ENCODE data around the gene PNRC2.

PNRC2 gene

GRCh38 chr1:24003331-24003972 is 43.8 kb downstream of the PNRC2 start (continued):
- no peak for TF ChIP-seq POU6F1 (CRISPR knock-in tag; IDR thresholded peaks at IDR 0.05; ENCODE audit: borderline replicate concordance, low read depth)

GRCh38 chr1:24004132-24004531 is 44.5 kb downstream of the PNRC2 start:
- no peak for ATAC-seq
- TF ChIP-seq, protein P1, sequence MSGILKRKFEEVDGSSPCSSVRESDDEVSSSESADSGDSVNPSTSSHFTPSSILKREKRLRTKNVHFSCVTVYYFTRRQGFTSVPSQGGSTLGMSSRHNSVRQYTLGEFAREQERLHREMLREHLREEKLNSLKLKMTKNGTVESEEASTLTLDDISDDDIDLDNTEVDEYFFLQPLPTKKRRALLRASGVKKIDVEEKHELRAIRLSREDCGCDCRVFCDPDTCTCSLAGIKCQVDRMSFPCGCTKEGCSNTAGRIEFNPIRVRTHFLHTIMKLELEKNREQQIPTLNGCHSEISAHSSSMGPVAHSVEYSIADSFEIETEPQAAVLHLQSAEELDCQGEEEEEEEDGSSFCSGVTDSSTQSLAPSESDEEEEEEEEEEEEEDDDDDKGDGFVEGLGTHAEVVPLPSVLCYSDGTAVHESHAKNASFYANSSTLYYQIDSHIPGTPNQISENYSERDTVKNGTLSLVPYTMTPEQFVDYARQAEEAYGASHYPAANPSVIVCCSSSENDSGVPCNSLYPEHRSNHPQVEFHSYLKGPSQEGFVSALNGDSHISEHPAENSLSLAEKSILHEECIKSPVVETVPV (CRISPR knock-in tag; IDR thresholded peaks at IDR 0.05) = no peak
- TF ChIP-seq GLIS3 (CRISPR knock-in tag; IDR thresholded peaks at IDR 0.05) (no peak), PPARA (CRISPR knock-in tag; IDR thresholded peaks at IDR 0.05; ENCODE audit: borderline replicate concordance) (no peak), SNAI2 (CRISPR knock-in tag; IDR thresholded peaks at IDR 0.05) (no peak)

GRCh38 chr1:24005163-24005562 is 45.5 kb downstream of the PNRC2 start:
- TF ChIP-seq ZNF70 (CRISPR knock-in tag; IDR thresholded peaks at IDR 0.05) = no peak
- TF ChIP-seq ZFP30 (CRISPR knock-in tag; IDR thresholded peaks at IDR 0.05) = no peak
- ATAC-seq = no peak

DNA sequence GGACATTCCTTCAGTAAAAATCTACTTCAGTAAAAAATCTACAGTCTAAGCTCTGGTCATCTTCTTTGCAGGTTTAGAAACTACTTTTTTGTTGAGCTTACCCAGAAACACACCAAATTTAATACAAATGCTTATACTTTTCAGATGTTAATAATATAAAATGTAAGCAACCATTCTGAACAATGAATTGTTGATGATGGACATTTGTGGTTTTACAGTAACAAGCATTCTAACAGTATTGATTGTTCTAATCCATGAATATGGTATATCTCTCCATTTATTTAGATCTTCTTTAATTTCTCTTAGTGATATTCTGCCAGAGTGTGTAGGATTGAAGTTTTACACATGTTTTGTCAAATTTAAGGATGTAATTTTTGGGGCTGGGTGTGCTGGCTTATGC is 47.5 kb downstream of the PNRC2 start:
- TF ChIP-seq ZNF70 (CRISPR knock-in tag; IDR thresholded peaks at IDR 0.05) (no peak), PPARA (CRISPR knock-in tag; IDR thresholded peaks at IDR 0.05; ENCODE audit: borderline replicate concordance) (no peak)
- ATAC-seq = no peak

DNA sequence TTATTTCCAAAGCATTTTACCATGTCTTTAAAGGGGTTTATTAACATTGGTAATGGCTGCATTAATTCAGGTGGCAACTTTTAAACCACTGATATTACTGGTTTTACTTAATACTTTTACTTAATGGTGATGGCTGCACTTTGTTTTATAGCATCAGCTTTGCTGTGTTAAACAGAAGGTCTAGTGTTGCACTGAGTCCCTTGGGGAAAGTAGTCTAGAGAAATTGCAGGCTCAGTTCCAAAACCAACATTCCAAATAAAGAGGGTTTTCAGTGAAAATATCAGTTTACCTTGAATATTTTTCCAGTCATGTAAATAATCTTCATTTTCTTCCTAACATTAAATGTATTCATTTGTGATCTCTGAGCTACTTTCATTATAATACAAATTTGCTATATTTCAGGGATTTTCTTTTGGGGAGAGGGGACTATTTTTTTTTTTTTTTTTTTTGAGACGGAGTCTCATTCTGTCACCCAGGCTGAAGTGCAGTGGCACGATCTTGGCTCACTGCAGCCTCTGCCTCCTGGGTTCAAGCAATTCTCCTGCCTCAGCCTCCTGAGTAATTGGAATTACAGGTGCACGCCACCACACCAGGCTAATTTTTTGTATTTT is 49.1 kb downstream of the PNRC2 start:
- peak; percentile 55 for ATAC-seq
- TF ChIP-seq ISL1 (CRISPR knock-in tag; IDR thresholded peaks at IDR 0.05) = peak; percentile 38; the same call in 1 of the 2 replicates

DNA sequence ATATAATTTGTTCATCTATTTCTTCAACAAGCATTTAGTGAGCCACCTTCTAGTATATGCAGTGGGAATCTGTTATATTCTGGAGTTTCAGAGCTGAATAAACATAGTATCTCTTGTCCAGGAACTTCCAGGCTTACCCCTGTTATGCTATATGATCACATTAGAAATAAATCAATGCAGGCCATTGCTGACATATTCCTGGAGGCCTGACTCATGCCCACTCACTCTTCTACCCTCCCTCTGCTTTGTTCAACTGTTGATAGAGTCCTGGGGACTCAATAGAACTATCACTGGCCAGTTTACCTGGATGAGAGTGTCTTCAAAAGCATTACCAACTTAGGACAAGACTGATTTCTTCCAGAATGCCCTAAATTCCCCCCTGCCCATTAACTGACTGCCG is 49.8 kb downstream of the PNRC2 start:
- TF ChIP-seq ZC3H10 (CRISPR knock-in tag; IDR thresholded peaks at IDR 0.05) (no peak), POU6F1 (CRISPR knock-in tag; IDR thresholded peaks at IDR 0.05; ENCODE audit: borderline replicate concordance, low read depth) (no peak), ISL1 (CRISPR knock-in tag; IDR thresholded peaks at IDR 0.05) (peak; percentile 62)
- peak; percentile 98 for ATAC-seq

DNA sequence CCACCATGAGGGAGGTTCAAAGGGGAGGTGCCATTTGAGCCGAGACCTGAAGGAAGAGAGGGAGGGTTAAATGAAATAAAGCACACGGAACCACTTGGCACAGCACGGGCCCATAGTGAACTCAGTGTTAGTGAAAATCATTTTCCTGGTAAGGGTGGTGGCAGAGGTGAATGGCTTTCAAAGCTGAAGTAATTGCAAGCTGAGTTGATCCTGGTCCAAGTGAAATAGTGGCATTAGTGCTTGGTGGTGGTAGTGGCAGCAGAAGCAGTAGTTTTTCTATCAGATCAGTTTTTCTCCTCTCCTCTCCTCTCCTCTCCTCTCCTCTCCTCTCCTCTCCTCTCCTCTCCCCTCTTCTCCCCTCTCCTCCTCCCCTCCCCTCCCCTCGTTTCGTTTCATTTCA is 51.0 kb downstream of the PNRC2 start:
- ATAC-seq = no peak

More for the DNA sequence above, 51.0 kb downstream of the PNRC2 start:
- no peak for TF ChIP-seq ZFP3 (CRISPR knock-in tag; IDR thresholded peaks at IDR 0.05)
- no peak for TF ChIP-seq ZC3H10 (CRISPR knock-in tag; IDR thresholded peaks at IDR 0.05)
- no peak for TF ChIP-seq ISL1 (CRISPR knock-in tag; IDR thresholded peaks at IDR 0.05)
- TF ChIP-seq ZNF565 (CRISPR knock-in tag; conservative IDR thresholded peaks at IDR 0.05; ENCODE audit: low read depth) = no peak
- TF ChIP-seq GLIS3 (CRISPR knock-in tag; IDR thresholded peaks at IDR 0.05) = no peak
- no peak for TF ChIP-seq ZFP30 (CRISPR knock-in tag; IDR thresholded peaks at IDR 0.05)
- TF ChIP-seq ZNF70 (CRISPR knock-in tag; IDR thresholded peaks at IDR 0.05) = no peak
- no peak for TF ChIP-seq PATZ1 (CRISPR knock-in tag; IDR thresholded peaks at IDR 0.05; ENCODE audit: borderline replicate concordance)
- no peak for TF ChIP-seq OSR1 (CRISPR knock-in tag; IDR thresholded peaks at IDR 0.05)
- TF ChIP-seq POU6F1 (CRISPR knock-in tag; IDR thresholded peaks at IDR 0.05; ENCODE audit: borderline replicate concordance, low read depth) = no peak
- no peak for TF ChIP-seq SNAI2 (CRISPR knock-in tag; IDR thresholded peaks at IDR 0.05)
- no peak for TF ChIP-seq CSDC2 (CRISPR knock-in tag; IDR thresholded peaks at IDR 0.05)
- TF ChIP-seq, protein P1 (CRISPR knock-in tag; IDR thresholded peaks at IDR 0.05) = no peak
- no peak for TF ChIP-seq TOX (CRISPR knock-in tag; IDR thresholded peaks at IDR 0.05; ENCODE audit: borderline replicate concordance)
- TF ChIP-seq ZNF8 (CRISPR knock-in tag; IDR thresholded peaks at IDR 0.05) = no peak
- no peak for TF ChIP-seq RARB (CRISPR knock-in tag; IDR thresholded peaks at IDR 0.05)

All from SK-N-SH treated with all-trans-retinoic acid at 6 μM for 48 hours (cell line).